ENCODE measurements around the gene MAPKAP1. TPM values are rescaled to one million over a fixed set of nuclear protein-coding genes. Genes with fewer than 3 reads are reported as not detected.

MAPKAP1 gene
- total RNA-seq, 1 donor from 2014 or later: 29.4 TPM

GRCh38 chr9:125513668-125514413 lies 193.2 kb downstream of the MAPKAP1 start:
- peak; percentile 69 for DNase-seq (ENCODE audit: low spot score)

GRCh38 chr9:125513303-125513667 lies 193.7 kb downstream of the MAPKAP1 start:
- no peak for DNase-seq (ENCODE audit: low spot score)

GRCh38 chr9:125511789-125512660 lies 195.0 kb downstream of the MAPKAP1 start:
- peak; percentile 77 for DNase-seq (ENCODE audit: low spot score)

GRCh38 chr9:125510980-125511379 lies 196.0 kb downstream of the MAPKAP1 start:
- no peak for DNase-seq (ENCODE audit: low spot score)

- peak; percentile 80 for DNase-seq (ENCODE audit: low spot score)
Measured at GRCh38 chr9:125509476-125509875, 197.5 kb downstream of the MAPKAP1 start.

- DNase-seq (ENCODE audit: low spot score): no peak
Measured at GRCh38 chr9:125508249-125508648, 198.8 kb downstream of the MAPKAP1 start.

GRCh38 chr9:125507226-125507625 lies 199.8 kb downstream of the MAPKAP1 start:
- no peak for DNase-seq (ENCODE audit: low spot score)

GRCh38 chr9:125505988-125506438 lies 201.0 kb downstream of the MAPKAP1 start:
- DNase-seq (ENCODE audit: low spot score): peak; percentile 72

GRCh38 chr9:125504616-125505015 lies 202.4 kb downstream of the MAPKAP1 start:
- DNase-seq (ENCODE audit: low spot score): no peak

GRCh38 chr9:125497906-125498305 lies 209.1 kb downstream of the MAPKAP1 start:
- DNase-seq (ENCODE audit: low spot score): peak; percentile 53

- no peak for DNase-seq (ENCODE audit: low spot score)
Measured at GRCh38 chr9:125497478-125497877, 209.5 kb downstream of the MAPKAP1 start.

- DNase-seq (ENCODE audit: low spot score): no peak
Measured at GRCh38 chr9:125496313-125496834, 210.6 kb downstream of the MAPKAP1 start.

GRCh38 chr9:125495172-125496119 lies 211.6 kb downstream of the MAPKAP1 start:
- DNase-seq (ENCODE audit: low spot score): no peak

GRCh38 chr9:125494653-125494915 lies 212.4 kb downstream of the MAPKAP1 start:
- DNase-seq (ENCODE audit: low spot score): no peak

- peak; percentile 94 for DNase-seq (ENCODE audit: low spot score)
Measured at GRCh38 chr9:125493881-125494652, 212.9 kb downstream of the MAPKAP1 start.

- no peak for DNase-seq (ENCODE audit: low spot score)
Measured at GRCh38 chr9:125493384-125493783, 213.6 kb downstream of the MAPKAP1 start.

- no peak for DNase-seq (ENCODE audit: low spot score)
Measured at GRCh38 chr9:125492719-125493118, 214.3 kb downstream of the MAPKAP1 start.

GRCh38 chr9:125487842-125488241 lies 219.2 kb downstream of the MAPKAP1 start:
- DNase-seq (ENCODE audit: low spot score): no peak

GRCh38 chr9:125486576-125486975 lies 220.4 kb downstream of the MAPKAP1 start:
- no peak for DNase-seq (ENCODE audit: low spot score)

GRCh38 chr9:125486152-125486508 lies 220.9 kb downstream of the MAPKAP1 start:
- DNase-seq (ENCODE audit: low spot score): no peak
